ENCODE measurements around the gene ELL2.

GRCh38 chr5:95984287-95984938, 22.8 kb upstream of the ELL2 start:
- TF ChIP-seq CTCF (IDR thresholded peaks at IDR 0.05): no peak
- no peak for TF ChIP-seq POLR2A (IDR thresholded peaks at IDR 0.05)
- TF ChIP-seq POLR2AphosphoS5 (IDR thresholded peaks at IDR 0.05): no peak
- no peak for TF ChIP-seq EP300 (IDR thresholded peaks at IDR 0.05)

Data from sigmoid colon (tissue), 4 donors.